Progenitor cell of endocrine pancreas (in vitro differentiated cells): Measurements from ENCODE around the gene CRISPLD2. TPM values are rescaled to one million over a fixed set of nuclear protein-coding genes. Genes with fewer than 3 reads are reported as not detected.

ENCODE experiments used
- DNase-seq: peaks from one replicate; pipeline ENCODE4 v3.0.0; 2021; ENCODE audit warnings: low spot score; ENCODE audit not compliant: unreplicated experiment
- H3K27ac Mint-ChIP-seq: 2 replicates; pipeline ENCODE4 v1.8.0; 2021; ENCODE audit warnings: mild to moderate bottlenecking, moderate library complexity, mixed read lengths
- H3K27me3 Mint-ChIP-seq: 2 replicates; pipeline ENCODE4 v1.8.0; 2021; ENCODE audit warnings: mixed read lengths
- H3K36me3 Mint-ChIP-seq: 2 replicates; pipeline ENCODE4 v1.8.0; 2022; ENCODE audit warnings: mixed read lengths; ENCODE audit not compliant: insufficient read depth
- H3K4me1 Mint-ChIP-seq: 2 replicates; pipeline ENCODE4 v1.8.0; 2021; ENCODE audit warnings: low read depth, mixed read lengths
- H3K4me3 Mint-ChIP-seq: 2 replicates; pipeline ENCODE4 v1.8.0; 2021; ENCODE audit warnings: low read depth, mild to moderate bottlenecking, moderate library complexity, mixed read lengths
- H3K9me3 Mint-ChIP-seq: 2 replicates; pipeline ENCODE4 v1.8.0; 2021; ENCODE audit warnings: low read depth, mixed read lengths
- total RNA-seq: library from RNA; stranded (reverse); gene quantifications from 2 replicates; pipeline ENCODE4 v1.2.1, GENCODE V29; 2021
- TF ChIP-seq, protein P1 (sequence below): fragments of 200-600 bp; sonication (generic); IDR thresholded peaks from one replicate; pipeline ENCODE4 v1.5.0; 2021; ENCODE audit warnings: antibody characterized with exemption, mild to moderate bottlenecking; ENCODE audit not compliant: unreplicated experiment

CRISPLD2 gene
- total RNA-seq, 1 donor from 2014 or later: 11.0 TPM

DNA sequence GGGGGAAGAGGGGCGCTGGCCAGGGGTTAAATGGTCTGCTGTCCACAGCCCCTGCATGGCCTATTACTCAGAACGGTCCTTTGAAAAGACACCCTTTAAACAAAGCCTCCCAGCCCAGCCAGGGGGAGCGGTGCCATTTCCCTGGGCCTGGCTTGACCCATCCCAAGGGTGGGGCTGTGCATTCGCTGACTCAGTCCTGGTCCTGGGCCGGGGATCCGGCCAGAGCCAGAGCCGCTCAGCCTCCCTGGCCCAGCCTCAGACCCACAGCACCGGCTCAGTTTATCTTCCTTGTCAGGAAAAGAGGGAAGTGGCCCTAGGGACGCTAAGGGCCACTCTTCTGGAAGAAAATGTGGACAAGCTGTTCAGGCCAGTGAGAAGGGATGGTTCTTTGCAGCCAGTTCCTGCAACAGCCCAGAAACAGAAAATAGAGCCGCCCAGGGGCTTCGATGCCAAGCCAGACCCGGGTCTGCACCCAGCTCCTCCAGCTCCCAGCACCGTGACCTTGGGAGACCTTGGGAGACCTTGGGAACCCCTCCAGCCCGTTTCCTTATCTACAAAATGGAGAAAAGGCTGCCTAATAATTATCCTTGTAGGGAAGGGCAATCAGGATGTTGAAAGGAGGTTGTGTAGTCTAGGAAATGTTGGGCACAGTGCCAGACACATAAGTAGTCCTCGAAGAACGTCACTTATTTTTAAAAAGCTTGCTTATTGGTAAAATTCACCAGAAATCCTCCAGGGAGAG, 109.1 kb downstream of the CRISPLD2 start:
- TF ChIP-seq, protein P1, sequence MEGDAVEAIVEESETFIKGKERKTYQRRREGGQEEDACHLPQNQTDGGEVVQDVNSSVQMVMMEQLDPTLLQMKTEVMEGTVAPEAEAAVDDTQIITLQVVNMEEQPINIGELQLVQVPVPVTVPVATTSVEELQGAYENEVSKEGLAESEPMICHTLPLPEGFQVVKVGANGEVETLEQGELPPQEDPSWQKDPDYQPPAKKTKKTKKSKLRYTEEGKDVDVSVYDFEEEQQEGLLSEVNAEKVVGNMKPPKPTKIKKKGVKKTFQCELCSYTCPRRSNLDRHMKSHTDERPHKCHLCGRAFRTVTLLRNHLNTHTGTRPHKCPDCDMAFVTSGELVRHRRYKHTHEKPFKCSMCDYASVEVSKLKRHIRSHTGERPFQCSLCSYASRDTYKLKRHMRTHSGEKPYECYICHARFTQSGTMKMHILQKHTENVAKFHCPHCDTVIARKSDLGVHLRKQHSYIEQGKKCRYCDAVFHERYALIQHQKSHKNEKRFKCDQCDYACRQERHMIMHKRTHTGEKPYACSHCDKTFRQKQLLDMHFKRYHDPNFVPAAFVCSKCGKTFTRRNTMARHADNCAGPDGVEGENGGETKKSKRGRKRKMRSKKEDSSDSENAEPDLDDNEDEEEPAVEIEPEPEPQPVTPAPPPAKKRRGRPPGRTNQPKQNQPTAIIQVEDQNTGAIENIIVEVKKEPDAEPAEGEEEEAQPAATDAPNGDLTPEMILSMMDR: no peak
- no peak for DNase-seq
- no peak overlapping the region for H3K4me3 Mint-ChIP-seq
- no peaks in the 10 kb centered on the region for H3K36me3 Mint-ChIP-seq
- no peaks in the 10 kb centered on the region for H3K4me1 Mint-ChIP-seq
- H3K27ac Mint-ChIP-seq: no peak overlapping the region
- H3K27me3 Mint-ChIP-seq: peaks cover 8% of the 10 kb centered on the region
- H3K9me3 Mint-ChIP-seq: no peaks in the 10 kb centered on the region

DNA sequence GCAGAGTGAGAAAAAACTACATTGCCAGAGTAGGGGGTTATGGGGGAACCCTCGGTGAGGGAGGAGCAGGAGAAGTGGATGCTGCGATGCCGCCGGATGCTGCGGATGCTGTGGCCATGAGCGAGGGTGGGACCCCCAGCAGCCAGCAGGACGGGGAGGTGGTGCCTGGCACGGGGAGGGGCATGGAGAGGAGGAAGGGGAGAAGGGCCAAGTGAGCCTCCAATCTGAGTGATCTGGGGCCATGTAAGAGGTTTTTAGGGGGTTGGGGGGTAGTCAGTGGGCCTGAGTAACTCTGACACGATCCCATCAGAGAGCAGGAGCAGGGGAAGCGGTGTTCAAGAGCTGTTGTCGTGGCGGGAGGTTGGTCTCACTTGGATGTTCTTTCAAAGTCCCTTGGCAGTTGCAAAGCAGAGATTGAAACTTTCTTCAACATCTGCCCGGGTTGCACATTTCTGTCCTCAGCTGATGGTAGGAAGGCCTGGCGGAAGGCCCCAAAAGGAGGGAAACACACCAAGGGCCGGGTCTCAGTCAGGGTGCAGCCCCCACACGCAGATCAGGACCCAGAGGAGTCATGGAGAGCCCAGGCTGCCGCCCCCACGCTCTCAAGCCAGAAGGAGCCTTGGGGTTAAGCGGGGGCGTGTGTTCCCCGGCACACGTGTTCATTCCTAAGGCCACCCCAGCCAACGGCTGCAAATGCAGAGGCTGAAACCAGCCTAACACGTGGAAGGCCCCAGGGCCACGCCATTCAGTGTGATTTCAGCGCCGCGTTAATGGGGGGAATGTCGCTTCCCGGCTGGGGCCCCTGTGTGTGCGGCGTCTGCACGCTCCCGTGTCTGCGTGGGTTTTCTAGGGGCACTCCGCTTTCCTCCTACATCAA, 109.9 kb downstream of the CRISPLD2 start:
- no peaks in the 10 kb centered on the region for H3K4me1 Mint-ChIP-seq
- TF ChIP-seq, protein P1: no peak
- no peaks in the 10 kb centered on the region for H3K36me3 Mint-ChIP-seq
- no peak for DNase-seq
- no peak overlapping the region for H3K27ac Mint-ChIP-seq
- H3K4me3 Mint-ChIP-seq: no peak overlapping the region
- no peaks in the 10 kb centered on the region for H3K9me3 Mint-ChIP-seq
- H3K27me3 Mint-ChIP-seq: peaks cover 6% of the 10 kb centered on the region

DNA sequence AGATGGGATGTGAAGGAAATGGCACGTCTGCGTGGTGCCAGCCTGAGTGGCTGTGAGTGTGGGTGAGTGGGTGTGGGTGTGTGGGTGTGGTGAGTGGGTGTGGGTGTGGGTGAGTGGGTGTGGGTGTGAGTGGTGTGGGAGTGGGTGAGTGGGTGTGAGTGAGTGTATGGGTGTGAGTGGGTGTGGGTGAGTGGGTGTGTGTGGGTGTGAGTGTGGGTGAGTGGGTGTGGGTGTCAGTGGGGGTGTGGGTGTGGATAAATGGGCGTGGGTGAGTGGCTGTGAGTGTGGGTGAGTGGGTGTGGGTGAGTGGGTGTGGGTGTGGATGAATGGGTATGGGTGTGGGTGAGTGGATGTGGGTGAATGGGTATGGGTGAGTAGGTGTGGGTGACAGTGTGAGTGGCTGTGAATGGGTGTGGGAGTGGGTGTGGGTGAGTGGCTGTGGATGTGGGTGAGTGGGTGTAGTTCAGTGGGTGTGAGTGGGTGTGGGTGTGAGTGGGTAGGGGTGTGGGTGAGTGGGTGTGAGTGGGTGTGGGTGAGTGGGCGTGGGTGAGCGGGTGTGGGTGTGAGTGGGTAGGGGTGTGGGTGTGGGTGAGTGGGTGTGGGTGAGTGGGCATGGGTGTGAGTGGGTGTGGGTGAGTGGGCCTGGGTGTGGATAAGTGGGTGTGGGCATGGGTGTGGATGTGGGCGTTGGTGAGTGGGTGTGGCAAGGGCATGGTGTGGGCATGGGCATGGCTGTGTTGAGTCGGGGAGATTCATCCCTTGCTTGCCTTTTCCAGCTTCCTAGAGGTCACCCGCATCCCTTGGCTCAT, 110.7 kb downstream of the CRISPLD2 start:
- DNase-seq: no peak
- Mint-ChIP-seq H3K27ac (no peak overlapping the region), H3K36me3 (no peaks in the 10 kb centered on the region), H3K9me3 (no peaks in the 10 kb centered on the region), H3K4me3 (no peak overlapping the region), H3K27me3 (peaks cover 6% of the 10 kb centered on the region), H3K4me1 (no peaks in the 10 kb centered on the region)
- TF ChIP-seq, protein P1: no peak

DNA sequence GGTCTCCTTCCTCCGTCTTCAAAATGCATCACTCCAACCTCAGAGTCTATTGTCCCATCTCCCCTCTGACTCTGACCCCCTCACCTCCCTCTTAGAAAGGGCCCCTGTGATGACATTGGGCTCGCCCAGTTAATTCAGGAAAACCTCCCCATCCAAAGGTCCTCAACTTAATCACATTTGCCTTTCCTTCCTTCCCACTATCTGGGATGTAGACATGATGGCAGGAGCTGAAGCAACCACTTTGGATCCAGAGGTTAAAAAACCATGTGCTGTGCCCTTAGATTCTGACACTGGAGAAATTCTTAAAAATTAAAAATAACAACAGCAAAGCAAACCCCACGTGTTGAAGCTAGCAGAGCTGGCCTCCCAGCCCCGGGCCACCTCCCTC, 111.3 kb downstream of the CRISPLD2 start:
- H3K4me3 Mint-ChIP-seq: no peak overlapping the region
- H3K36me3 Mint-ChIP-seq: no peaks in the 10 kb centered on the region
- H3K9me3 Mint-ChIP-seq: no peaks in the 10 kb centered on the region
- H3K27me3 Mint-ChIP-seq: peaks cover 6% of the 10 kb centered on the region
- no peak overlapping the region for H3K27ac Mint-ChIP-seq
- TF ChIP-seq, protein P1: no peak
- no peak for DNase-seq
- no peaks in the 10 kb centered on the region for H3K4me1 Mint-ChIP-seq

DNA sequence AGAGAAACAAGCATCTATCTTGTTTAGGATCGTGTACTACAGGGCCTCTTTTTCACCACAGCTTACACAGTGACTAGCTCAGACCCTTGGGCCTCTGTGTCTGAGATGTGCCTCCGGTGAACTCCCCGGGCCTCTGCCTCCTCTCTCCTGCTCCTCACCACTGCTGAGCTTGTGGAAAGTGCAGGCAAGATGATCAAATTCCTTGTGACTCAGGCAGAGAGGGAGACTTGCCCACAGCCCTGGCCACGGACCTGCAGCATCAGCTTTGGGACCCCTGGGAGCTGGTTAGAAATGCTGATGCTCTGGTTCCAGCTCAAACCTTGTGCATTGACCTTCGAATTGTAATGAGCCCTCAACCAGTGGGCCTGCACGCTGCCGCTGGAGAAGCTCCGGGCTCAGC, 111.7 kb downstream of the CRISPLD2 start:
- peaks cover 6% of the 10 kb centered on the region for H3K27me3 Mint-ChIP-seq
- H3K27ac Mint-ChIP-seq: no peak overlapping the region
- TF ChIP-seq, protein P1: no peak
- H3K9me3 Mint-ChIP-seq: no peaks in the 10 kb centered on the region
- no peak overlapping the region for H3K4me3 Mint-ChIP-seq
- H3K36me3 Mint-ChIP-seq: no peaks in the 10 kb centered on the region
- no peaks in the 10 kb centered on the region for H3K4me1 Mint-ChIP-seq
- DNase-seq: no peak
